Measurements from ENCODE around the gene ZBTB32. TPM values are rescaled to one million over a fixed set of nuclear protein-coding genes. Genes with fewer than 3 reads are reported as not detected.

ZBTB32 gene
- total and polyA plus RNA-seq, 2 of the 8 experiments (the other 6 are each of a cell fraction or from before 2014, with no cell fraction given) = 0.11 to 0.50 TPM

DNA sequence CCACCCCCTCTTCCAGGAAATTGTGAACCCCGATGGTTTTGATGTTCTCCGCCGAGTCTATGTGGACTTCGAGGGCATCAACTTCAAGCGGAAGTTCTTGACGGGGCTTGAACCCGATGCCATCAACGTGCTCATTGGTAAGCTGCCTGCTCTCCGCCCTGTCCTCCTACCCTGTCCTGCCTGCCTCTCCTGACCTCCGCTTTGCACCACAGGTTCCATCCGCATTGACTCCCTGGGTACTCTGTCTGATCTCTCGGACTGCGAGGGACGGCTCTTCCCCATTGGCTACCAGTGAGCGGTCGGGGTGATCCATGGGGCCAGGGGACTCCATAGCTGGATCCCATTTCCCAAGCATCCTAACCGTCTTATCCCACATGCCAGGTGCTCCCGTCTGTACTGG, 26.0 kb downstream of the ZBTB32 start:
- no peak for FAIRE-seq
- no peak overlapping the region for H3K56ac ChIP-seq (replicated peaks; ENCODE audit: insufficient read length, low read depth, low read length)
- no peak for TF ChIP-seq KDM4A (IDR thresholded peaks at IDR 0.05; ENCODE audit: low read depth, low read length, severe bottlenecking)
- TF ChIP-seq, protein P1, sequence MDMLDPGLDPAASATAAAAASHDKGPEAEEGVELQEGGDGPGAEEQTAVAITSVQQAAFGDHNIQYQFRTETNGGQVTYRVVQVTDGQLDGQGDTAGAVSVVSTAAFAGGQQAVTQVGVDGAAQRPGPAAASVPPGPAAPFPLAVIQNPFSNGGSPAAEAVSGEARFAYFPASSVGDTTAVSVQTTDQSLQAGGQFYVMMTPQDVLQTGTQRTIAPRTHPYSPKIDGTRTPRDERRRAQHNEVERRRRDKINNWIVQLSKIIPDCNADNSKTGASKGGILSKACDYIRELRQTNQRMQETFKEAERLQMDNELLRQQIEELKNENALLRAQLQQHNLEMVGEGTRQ (IDR thresholded peaks at IDR 0.05; ENCODE audit: low read length) = no peak
- TF ChIP-seq HDAC6 (IDR thresholded peaks at IDR 0.05; ENCODE audit: low read depth, low read length) = no peak
- TF ChIP-seq CBX5 (IDR thresholded peaks at IDR 0.05; ENCODE audit: low read depth, low read length) = no peak
- TF ChIP-seq GABPA (IDR thresholded peaks at IDR 0.05; ENCODE audit: borderline replicate concordance, insufficient read depth, low read length) = no peak
- no peak for TF ChIP-seq KDM1A (IDR thresholded peaks at IDR 0.05; ENCODE audit: borderline replicate concordance, low read length)
- H2BK5ac ChIP-seq (ENCODE audit: low read depth, low read length) = no peak overlapping the region
- no peak overlapping the region for H3K14ac ChIP-seq (ENCODE audit: insufficient read length)
- WGBS, 2 experiments (ENCODE audit: extremely low coverage in 1 of 2, insufficient coverage in 1 of 2, insufficient read length in 1 of 2, insufficient replicate concordance in 2 of 2, low coverage in 1 of 2, low lambda C conversion rate in 2 of 2, missing lambda C conversion rate in 1 of 2) = 91% methylated on average over 18 of the region's 18 CpGs; no CpG with 5 or more reads in 1 of the 2 experiments
- no peak overlapping the region for H2BK15ac ChIP-seq (ENCODE audit: low read length)
- POLR2A ChIA-PET (ENCODE audit: partially characterized antibody) = interaction anchor here (0.7 to 3.4 kb wide), 7 partner anchors 10 to 141 kb away, joined by 3 to 14 read pairs (median 3); no protein-coding TSS in a partner anchor
- peaks cover 12 to 24% of the 10 kb centered on the region in 2 experiments for H4K20me1 ChIP-seq (replicated peaks in 1 of 2; ENCODE audit: control insufficient read depth in 1 of 2, insufficient read depth in 2 of 2, low read length in 2 of 2)
- no peak overlapping the region for H2BK120ac ChIP-seq (replicated peaks; ENCODE audit: low read depth, low read length)
- no peak overlapping the region for H3K4me2 ChIP-seq (ENCODE audit: insufficient read depth in 1 of 2, low read depth in 2 of 2, low read length in 2 of 2)
- H3K36me3 ChIP-seq (ENCODE audit: control insufficient read depth in 2 of 4, insufficient read depth in 4 of 4, low read length in 3 of 4) = peaks cover 29 to 73% (median 64%) of the 10 kb centered on the region in 4 experiments
- H2AFZ ChIP-seq (ENCODE audit: low read length) = no peak overlapping the region
- no peak overlapping the region for H2BK12ac ChIP-seq (ENCODE audit: low read depth, low read length)
- no peak overlapping the region for H2BK20ac ChIP-seq (ENCODE audit: low read length)
- H3K27me3 ChIP-seq (replicated peaks in 1 of 4; ENCODE audit: control insufficient read depth in 3 of 4, extremely low read depth in 1 of 4, insufficient read depth in 3 of 4, low read length in 3 of 4) = no peaks in the 10 kb centered on the region
- H3K4me3 ChIP-seq (ENCODE audit: extremely low read depth in 1 of 4, insufficient read depth in 2 of 4, low read depth in 3 of 4, low read length in 4 of 4) = no peak overlapping the region
- no peaks in the 10 kb centered on the region for H3K4me1 ChIP-seq (replicated peaks in 1 of 4; ENCODE audit: control insufficient read depth in 3 of 4, insufficient read depth in 4 of 4, low read length in 3 of 4)
- no peak for DNase-seq (ENCODE audit: low read depth in 1 of 2, low spot score in 2 of 2)
- no peaks in the 10 kb centered on the region for H3K79me2 ChIP-seq (ENCODE audit: control insufficient read depth in 1 of 2, insufficient read depth in 2 of 2, low read length in 2 of 2)
- H4K91ac ChIP-seq (replicated peaks; ENCODE audit: insufficient read length, low read length) = no peak overlapping the region
- H3K9ac ChIP-seq (replicated peaks in 1 of 4; ENCODE audit: extremely low read depth in 1 of 4, low read depth in 3 of 4, low read length in 3 of 4) = no peak overlapping the region
- H4K8ac ChIP-seq (ENCODE audit: extremely low read depth, insufficient read depth, low read length) = no peak overlapping the region
- no peaks in the 10 kb centered on the region for H3K9me3 ChIP-seq (ENCODE audit: insufficient read depth in 2 of 2, low read depth in 1 of 2, low read length in 1 of 2)
- H3K23ac ChIP-seq (ENCODE audit: insufficient read length) = no peak overlapping the region
- no peak overlapping the region for H3K18ac ChIP-seq (ENCODE audit: extremely low read depth, low read length)
- H4K5ac ChIP-seq (ENCODE audit: insufficient read length, low read depth, low read length) = no peak overlapping the region
- CTCF ChIA-PET (ENCODE audit: partially characterized antibody) = interaction anchor here (0.6 to 1.5 kb wide), 3 partner anchors 36 to 152 kb away, joined by 3 read pairs; no protein-coding TSS in a partner anchor
- no peak overlapping the region for H3K4ac ChIP-seq (replicated peaks; ENCODE audit: insufficient read length, low read depth, low read length)
- H3K23me2 ChIP-seq (ENCODE audit: low read depth, low read length) = no peaks in the 10 kb centered on the region
- no peaks in the 10 kb centered on the region for H3K79me1 ChIP-seq (ENCODE audit: low read depth, low read length)
- H2AK5ac ChIP-seq (ENCODE audit: low read depth, low read length) = no peak overlapping the region
- no peak overlapping the region for H3K27ac ChIP-seq (ENCODE audit: low read depth, low read length)
